Neural progenitor cell (in vitro differentiated cells): Measurements from ENCODE around the gene FSTL4.

Experiments
- EZH2 ChIP-seq: fragments of 200-600 bp; sonication (generic); IDR thresholded peaks from 2 replicates; pipeline ENCODE4 v1.6.1; 2017; ENCODE audit warnings: antibody characterized with exemption, mild to moderate bottlenecking, moderate library complexity
- TF ChIP-seq, protein P1 (sequence below): fragments of 200-600 bp; sonication (generic); IDR thresholded peaks from 2 replicates; pipeline ENCODE4 v1.5.1; 2017; ENCODE audit warnings: antibody characterized with exemption, mild to moderate bottlenecking

DNA sequence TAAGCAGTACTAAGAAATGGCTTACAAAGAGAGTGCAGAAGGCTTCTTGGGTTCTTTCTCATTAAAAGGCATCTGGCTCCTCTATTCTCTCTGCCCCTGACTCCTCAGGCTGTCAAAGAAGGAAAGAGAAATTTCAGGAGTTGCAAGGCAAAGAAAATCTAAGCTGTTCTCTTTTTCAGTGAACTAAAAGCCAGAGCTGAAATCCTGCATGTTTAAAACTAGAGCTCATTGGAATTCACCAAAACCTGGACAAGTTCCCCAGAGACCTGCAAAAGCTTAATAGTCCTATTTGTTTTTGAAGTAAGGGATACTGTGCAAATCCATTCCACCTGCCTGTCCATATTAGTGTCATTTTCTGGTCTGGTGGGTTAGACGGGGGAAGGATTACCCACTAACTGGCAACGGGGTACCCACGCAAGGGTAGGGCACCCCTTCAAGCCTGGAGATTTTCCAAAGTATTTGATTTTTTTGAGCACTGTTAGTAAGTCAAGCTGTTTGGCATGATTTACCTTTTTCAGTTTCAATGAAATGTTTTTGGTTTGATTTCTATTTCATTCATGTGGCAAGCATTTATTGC lies 179.3 kb downstream of the FSTL4 start:
- TF ChIP-seq, protein P1, sequence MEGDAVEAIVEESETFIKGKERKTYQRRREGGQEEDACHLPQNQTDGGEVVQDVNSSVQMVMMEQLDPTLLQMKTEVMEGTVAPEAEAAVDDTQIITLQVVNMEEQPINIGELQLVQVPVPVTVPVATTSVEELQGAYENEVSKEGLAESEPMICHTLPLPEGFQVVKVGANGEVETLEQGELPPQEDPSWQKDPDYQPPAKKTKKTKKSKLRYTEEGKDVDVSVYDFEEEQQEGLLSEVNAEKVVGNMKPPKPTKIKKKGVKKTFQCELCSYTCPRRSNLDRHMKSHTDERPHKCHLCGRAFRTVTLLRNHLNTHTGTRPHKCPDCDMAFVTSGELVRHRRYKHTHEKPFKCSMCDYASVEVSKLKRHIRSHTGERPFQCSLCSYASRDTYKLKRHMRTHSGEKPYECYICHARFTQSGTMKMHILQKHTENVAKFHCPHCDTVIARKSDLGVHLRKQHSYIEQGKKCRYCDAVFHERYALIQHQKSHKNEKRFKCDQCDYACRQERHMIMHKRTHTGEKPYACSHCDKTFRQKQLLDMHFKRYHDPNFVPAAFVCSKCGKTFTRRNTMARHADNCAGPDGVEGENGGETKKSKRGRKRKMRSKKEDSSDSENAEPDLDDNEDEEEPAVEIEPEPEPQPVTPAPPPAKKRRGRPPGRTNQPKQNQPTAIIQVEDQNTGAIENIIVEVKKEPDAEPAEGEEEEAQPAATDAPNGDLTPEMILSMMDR: no peak
- TF ChIP-seq EZH2: no peak
